DND-41 (cell line): ENCODE measurements around the gene RNF130.

Experiments
- ATAC-seq: fragments of 200-7000 bp; cut with Tn5 transposase; 3 replicates; pipeline ENCODE4 v1.9.1; 2021; ENCODE audit warnings: low read depth; ENCODE audit not compliant: insufficient read depth
- DNase-seq: peaks from one replicate; pipeline ENCODE4 v3.0.0-alpha.2; 2020
- H2AFZ ChIP-seq: 2 replicates; pipeline ENCODE4 v1.6.0; 2012; ENCODE audit warnings: low read depth, low read length
- H3K27ac ChIP-seq: 2 replicates; pipeline ENCODE4 v1.5.1; 2012; ENCODE audit warnings: low read length, inconsistent platforms
- H3K27me3 ChIP-seq: fragments of 200-600 bp; sonication (generic); 2 replicates; pipeline ENCODE4 v1.6.0; 2012; ENCODE audit warnings: low read length, mild to moderate bottlenecking, inconsistent platforms; ENCODE audit not compliant: insufficient read depth, poor library complexity
- H3K36me3 ChIP-seq: 2 replicates; pipeline ENCODE4 v1.5.1; 2012; ENCODE audit warnings: low read length, inconsistent platforms; ENCODE audit not compliant: insufficient read depth
- H3K4me1 ChIP-seq: 2 replicates; pipeline ENCODE4 v1.5.1; 2012; ENCODE audit warnings: mild to moderate bottlenecking, low read length; ENCODE audit not compliant: insufficient read depth
- H3K4me2 ChIP-seq: 2 replicates; pipeline ENCODE4 v1.6.0; 2012; ENCODE audit warnings: mild to moderate bottlenecking, moderate library complexity, low read length, inconsistent platforms; ENCODE audit not compliant: insufficient read depth
- H3K4me3 ChIP-seq, 2 experiments: fragments of 200-600 bp in 1 of 2; shearing (Covaris generic) in 1 of 2; 2 replicates each; pipeline ENCODE4 v1.5.1; 2012 to 2016; ENCODE audit warnings: inconsistent platforms in 2 of 2, low read length in 2 of 2, mild to moderate bottlenecking in 2 of 2, low read depth in 1 of 2, moderate library complexity in 1 of 2
- H3K79me2 ChIP-seq: 2 replicates; pipeline ENCODE4 v1.6.0; 2012; ENCODE audit warnings: low read length, inconsistent platforms; ENCODE audit not compliant: insufficient read depth
- H3K9ac ChIP-seq: 2 replicates; pipeline ENCODE4 v1.6.0; 2012; ENCODE audit warnings: low read depth, mild to moderate bottlenecking, inconsistent platforms, low read length, moderate library complexity
- H3K9me3 ChIP-seq: 2 replicates; pipeline ENCODE4 v1.5.1; 2012; ENCODE audit warnings: low read length, moderate library complexity, mild to moderate bottlenecking, inconsistent platforms; ENCODE audit not compliant: insufficient read depth, severe bottlenecking
- H4K20me1 ChIP-seq: 2 replicates; pipeline ENCODE4 v1.6.0; 2012; ENCODE audit warnings: low read length; ENCODE audit not compliant: insufficient read depth
- CTCF ChIP-seq: IDR thresholded peaks from 2 replicates; pipeline ENCODE4 v1.5.1; 2012; ENCODE audit warnings: borderline replicate concordance, low read length, moderate library complexity, mild to moderate bottlenecking; ENCODE audit not compliant: poor library complexity, severe bottlenecking; ENCODE audit errors: extremely low read depth
- EZH2 ChIP-seq: IDR thresholded peaks from 3 replicates; pipeline ENCODE4 v1.6.1; 2012; ENCODE audit warnings: borderline replicate concordance, low read depth, mild to moderate bottlenecking, moderate library complexity, low read length, inconsistent platforms; ENCODE audit not compliant: severe bottlenecking

Gene RNF130

GRCh38 chr5:179974946-179975712 lies 96.4 kb downstream of the RNF130 start:
- H3K27me3 ChIP-seq, result no peaks in the 10 kb centered on the region
- H3K27ac ChIP-seq, result no peak overlapping the region
- peak; percentile 65 for TF ChIP-seq CTCF
- TF ChIP-seq EZH2, result no peak
- H3K9ac ChIP-seq, result no peak overlapping the region
- no peaks in the 10 kb centered on the region for H3K9me3 ChIP-seq
- H3K36me3 ChIP-seq, result no peaks in the 10 kb centered on the region
- ATAC-seq, result peak; percentile 90
- DNase-seq, result peak; percentile 50
- no peak overlapping the region for H2AFZ ChIP-seq
- H3K79me2 ChIP-seq, result no peaks in the 10 kb centered on the region
- H4K20me1 ChIP-seq, result no peaks in the 10 kb centered on the region; the same call in 1 of the 2 replicates
- no peaks in the 10 kb centered on the region for H3K4me1 ChIP-seq
- H3K4me3 ChIP-seq, result no peak overlapping the region
- H3K4me2 ChIP-seq, result no peak overlapping the region

- H3K27me3 ChIP-seq, result no peaks in the 10 kb centered on the region
- DNase-seq (no peak), ATAC-seq (no peak)
- no peaks in the 10 kb centered on the region for H3K36me3 ChIP-seq
- H3K27ac ChIP-seq, result no peak overlapping the region
- no peaks in the 10 kb centered on the region for H3K4me1 ChIP-seq
- no peak overlapping the region for H3K4me3 ChIP-seq
- no peaks in the 10 kb centered on the region; the same call in 1 of the 2 replicates for H4K20me1 ChIP-seq
- no peaks in the 10 kb centered on the region for H3K79me2 ChIP-seq
- no peak overlapping the region for H3K9ac ChIP-seq
- no peak overlapping the region for H3K4me2 ChIP-seq
- TF ChIP-seq EZH2 (no peak), CTCF (no peak)
- H2AFZ ChIP-seq, result no peak overlapping the region
- H3K9me3 ChIP-seq, result no peaks in the 10 kb centered on the region
Measured at GRCh38 chr5:179974246-179974945, 97.2 kb downstream of the RNF130 start.

GRCh38 chr5:179973391-179973790 lies 98.2 kb downstream of the RNF130 start:
- no peak for ATAC-seq
- no peaks in the 10 kb centered on the region; the same call in 1 of the 2 replicates for H4K20me1 ChIP-seq

More at GRCh38 chr5:179973391-179973790, 98.2 kb downstream of the RNF130 start:
- H3K36me3 ChIP-seq, result no peaks in the 10 kb centered on the region
- no peaks in the 10 kb centered on the region for H3K27me3 ChIP-seq
- DNase-seq, result no peak
- H3K27ac ChIP-seq, result no peak overlapping the region
- no peak overlapping the region for H2AFZ ChIP-seq
- H3K4me2 ChIP-seq, result no peak overlapping the region
- H3K4me1 ChIP-seq, result no peaks in the 10 kb centered on the region
- H3K9ac ChIP-seq, result no peak overlapping the region
- no peak overlapping the region for H3K4me3 ChIP-seq
- H3K9me3 ChIP-seq, result no peaks in the 10 kb centered on the region
- TF ChIP-seq CTCF (no peak), EZH2 (no peak)
- no peaks in the 10 kb centered on the region for H3K79me2 ChIP-seq
